Upper lobe of right lung (tissue), 1 donor: ENCODE data around the gene FMN1. TPM values are rescaled to one million over a fixed set of nuclear protein-coding genes. Genes with fewer than 3 reads are reported as not detected.

ENCODE experiments used
- ATAC-seq: fragments of 200-7000 bp; cut with Tn5 transposase; one replicate; pipeline ENCODE4 v1.9.1; 2020; ENCODE audit warnings: mild to moderate bottlenecking, moderate library complexity
- DNase-seq: peaks from one replicate; pipeline ENCODE4 v3.0.0-alpha.2; 2020
- H3K27ac ChIP-seq: fragments of 200-600 bp; one replicate; pipeline ENCODE4 v1.8.0; 2022
- H3K27me3 ChIP-seq: fragments of 200-600 bp; one replicate; pipeline ENCODE4 v1.8.0; 2022; ENCODE audit warnings: mild to moderate bottlenecking
- H3K36me3 ChIP-seq: fragments of 200-600 bp; one replicate; pipeline ENCODE4 v1.8.0; 2022
- H3K4me1 ChIP-seq: fragments of 200-600 bp; one replicate; pipeline ENCODE4 v1.8.0; 2022
- H3K4me3 ChIP-seq: fragments of 200-600 bp; one replicate; pipeline ENCODE4 v1.8.0; 2022; ENCODE audit warnings: mild to moderate bottlenecking
- H3K9me3 ChIP-seq: fragments of 200-600 bp; one replicate; pipeline ENCODE4 v1.8.0; 2022
- CTCF ChIP-seq: fragments of 200-600 bp; IDR thresholded peaks from one replicate; pipeline ENCODE4 v1.8.0; 2022; ENCODE audit warnings: antibody characterized with exemption
- intact Hi-C: fragments of 100-400 bp; cut with DNase I; formaldehyde crosslinking; loops from one replicate; pipeline ENCODE4 v1.11.0; 2022
- total RNA-seq: library from RNA; stranded (reverse); fragmentation: NEBNext Ultra II Directional; extraction: Animal tissue kit (Norgen Biotek cat#: 25700); gene quantifications from one replicate; pipeline ENCODE4 v1.2.1, GENCODE V29; 2021
- donor health status: DM: no; HTN: yes; CAD: no; lungs with severe emphysema.

FMN1 gene
- total RNA-seq, 1 donor from 2014 or later: 33.5 TPM

- TF ChIP-seq CTCF: no peak
These were observed 394.5 kb downstream of the FMN1 start for GRCh38 chr15:32799936-32800535.

GRCh38 chr15:32796856-32797255 lies 397.7 kb downstream of the FMN1 start:
- intact Hi-C loops: no loop called here
- ATAC-seq: no peak
- no peaks in the 10 kb centered on the region for H3K4me1 ChIP-seq
- no peak overlapping the region for H3K4me3 ChIP-seq
- H3K9me3 ChIP-seq: no peaks in the 10 kb centered on the region
- no peak for TF ChIP-seq CTCF
- H3K27me3 ChIP-seq: no peaks in the 10 kb centered on the region
- no peak overlapping the region for H3K27ac ChIP-seq
- H3K36me3 ChIP-seq: no peaks in the 10 kb centered on the region
- no peak for DNase-seq

More at GRCh38 chr15:32799936-32800535, 394.5 kb downstream of the FMN1 start:
- Histone ChIP-seq H3K36me3 (no peaks in the 10 kb centered on the region), H3K27me3 (no peaks in the 10 kb centered on the region), H3K27ac (no peak overlapping the region), H3K4me1 (no peaks in the 10 kb centered on the region), H3K4me3 (no peak overlapping the region), H3K9me3 (no peaks in the 10 kb centered on the region)
- no peak for DNase-seq
- no peak for ATAC-seq
- intact Hi-C loops: no loop called here

GRCh38 chr15:32794973-32795372 lies 399.5 kb downstream of the FMN1 start:
- intact Hi-C loops: no loop called here
- H3K4me3 ChIP-seq: no peak overlapping the region
- no peak overlapping the region for H3K27ac ChIP-seq
- H3K27me3 ChIP-seq: no peaks in the 10 kb centered on the region
- H3K9me3 ChIP-seq: no peaks in the 10 kb centered on the region
- ATAC-seq (peak; percentile 25), DNase-seq (no peak)
- no peaks in the 10 kb centered on the region for H3K36me3 ChIP-seq
- H3K4me1 ChIP-seq: no peaks in the 10 kb centered on the region
- no peak for TF ChIP-seq CTCF

GRCh38 chr15:32792436-32792835 lies 402.1 kb downstream of the FMN1 start:
- no peaks in the 10 kb centered on the region for H3K4me1 ChIP-seq
- no peak overlapping the region for H3K4me3 ChIP-seq
- H3K27ac ChIP-seq: no peak overlapping the region
- no peak for TF ChIP-seq CTCF
- no peaks in the 10 kb centered on the region for H3K9me3 ChIP-seq
- ATAC-seq: no peak
- DNase-seq: no peak
- intact Hi-C loops: no loop called here
- no peaks in the 10 kb centered on the region for H3K36me3 ChIP-seq
- no peaks in the 10 kb centered on the region for H3K27me3 ChIP-seq

GRCh38 chr15:32790352-32790999 lies 404.0 kb downstream of the FMN1 start:
- no peak overlapping the region for H3K27ac ChIP-seq
- no peak for ATAC-seq
- no peaks in the 10 kb centered on the region for H3K9me3 ChIP-seq
- TF ChIP-seq CTCF: no peak
- H3K36me3 ChIP-seq: no peaks in the 10 kb centered on the region
- DNase-seq: no peak
- intact Hi-C loops: no loop called here
- no peaks in the 10 kb centered on the region for H3K27me3 ChIP-seq
- H3K4me1 ChIP-seq: no peaks in the 10 kb centered on the region
- no peak overlapping the region for H3K4me3 ChIP-seq
